ENCODE data around the gene TMEM33. TPM values are rescaled to one million over a fixed set of nuclear protein-coding genes. Genes with fewer than 3 reads are reported as not detected.
"Not testable (repeated sequence)": the region's sequence is repeated elsewhere in the genome, so short reads cannot be mapped to it uniquely, and the experiment has no call there.

Gene TMEM33
- polyA plus RNA-seq, 1 of the 3 experiments (the other 2 are of a cell fraction) = 31.2 TPM

DNA sequence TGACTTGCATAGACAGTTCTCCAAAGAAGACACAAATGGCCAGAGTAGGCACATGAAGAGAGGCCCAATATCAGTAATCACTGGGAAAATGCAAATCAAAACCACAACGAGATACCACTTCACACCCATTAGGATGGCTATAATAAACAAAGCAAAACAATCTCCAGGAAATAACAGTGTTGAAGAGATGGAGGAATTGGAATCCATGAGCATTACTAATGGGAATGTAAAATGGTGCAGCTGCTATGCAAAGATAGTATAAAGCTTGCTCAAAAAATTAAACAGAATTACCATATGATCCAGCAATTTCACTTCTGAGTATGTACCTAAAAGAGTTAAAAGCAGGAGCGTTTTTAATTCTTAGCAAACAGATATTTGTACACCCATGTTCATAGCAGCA is 17.0 kb upstream of the TMEM33 start:
- DNase-seq = no peak
- 3% methylated on average over 2 of the region's 2 CpGs for WGBS (ENCODE audit: low lambda C conversion rate)
- no peaks in the 10 kb centered on the region for H3K27me3 ChIP-seq (ENCODE audit: insufficient read depth)
- no peaks in the 10 kb centered on the region for H3K79me2 ChIP-seq (ENCODE audit: insufficient read depth)
- H3K36me3 ChIP-seq (replicated peaks in 1 of 2; ENCODE audit: control insufficient read depth in 1 of 2, insufficient read depth in 2 of 2, low read length in 1 of 2) = no peaks in the 10 kb centered on the region
- no peaks in the 10 kb centered on the region for H4K20me1 ChIP-seq (ENCODE audit: insufficient read depth)
- H2AFZ ChIP-seq (ENCODE audit: low read depth) = no peak overlapping the region
- POLR2A ChIA-PET = no interaction called here
- no peak overlapping the region for H3K4me3 ChIP-seq (ENCODE audit: low read depth in 2 of 2, low read length in 1 of 2)
- no peak overlapping the region for H3K4me2 ChIP-seq
- H3K9me2 ChIP-seq = no peaks in the 10 kb centered on the region
- H3K4me1 ChIP-seq (ENCODE audit: control insufficient read depth in 1 of 2, insufficient read depth in 2 of 2, low read depth in 1 of 2, low read length in 1 of 2) = no peaks in the 10 kb centered on the region
- no peak for TF ChIP-seq YY1 (IDR thresholded peaks at IDR 0.05; ENCODE audit: low read depth)
- TF ChIP-seq GABPA (IDR thresholded peaks at IDR 0.05; ENCODE audit: low read depth) = no peak
- no peak overlapping the region for H3K9ac ChIP-seq
- no peaks in the 10 kb centered on the region for H3F3A ChIP-seq (replicated peaks; ENCODE audit: insufficient read depth)
- H3K9me3 ChIP-seq = no peaks in the 10 kb centered on the region
- H3K27ac ChIP-seq (ENCODE audit: low read depth in 2 of 2, low read length in 1 of 2) = no peak overlapping the region
- CTCF ChIA-PET = interaction anchor here (1.1 kb wide), 1 partner anchor 224 kb away, joined by 3 read pairs; no protein-coding TSS in a partner anchor

DNA sequence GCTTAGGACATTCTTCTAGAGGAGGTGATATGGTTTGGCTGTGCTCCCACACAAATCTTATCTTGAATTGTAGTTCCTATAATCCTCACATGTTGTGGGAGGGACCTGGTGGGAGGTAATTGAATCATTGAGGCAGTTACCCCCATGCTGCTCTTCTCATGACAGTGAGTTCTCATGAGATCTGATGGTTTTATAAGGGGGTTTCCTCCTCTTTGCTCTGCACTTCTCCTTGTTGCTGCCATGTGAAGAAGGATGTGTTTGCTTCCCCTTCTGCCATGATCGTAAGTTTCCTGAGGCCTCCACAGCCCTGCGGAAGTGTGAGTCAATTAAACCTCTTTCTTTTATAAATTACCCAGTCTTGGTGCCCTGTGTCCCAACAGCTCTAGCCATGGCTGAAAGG is 14.8 kb upstream of the TMEM33 start:
- H3K4me3 ChIP-seq (ENCODE audit: low read depth in 2 of 2, low read length in 1 of 2); H3K9me2 ChIP-seq; H3F3A ChIP-seq (replicated peaks; ENCODE audit: insufficient read depth); DNase-seq; H3K27me3 ChIP-seq (ENCODE audit: insufficient read depth); H3K79me2 ChIP-seq (ENCODE audit: insufficient read depth); H3K27ac ChIP-seq (ENCODE audit: low read depth in 2 of 2, low read length in 1 of 2); H3K4me2 ChIP-seq; H3K9me3 ChIP-seq; H3K4me1 ChIP-seq (ENCODE audit: control insufficient read depth in 1 of 2, insufficient read depth in 2 of 2, low read depth in 1 of 2, low read length in 1 of 2); H3K9ac ChIP-seq; H4K20me1 ChIP-seq (ENCODE audit: insufficient read depth); H2AFZ ChIP-seq (ENCODE audit: low read depth); POLR2A ChIA-PET; H3K36me3 ChIP-seq (replicated peaks in 1 of 2; ENCODE audit: control insufficient read depth in 1 of 2, insufficient read depth in 2 of 2, low read length in 1 of 2): not testable (repeated sequence)
- 77% methylated on average over 2 of the region's 2 CpGs for WGBS (ENCODE audit: low lambda C conversion rate)
- CTCF ChIA-PET = interaction anchor here (0.9 kb wide), 1 partner anchor 228 kb away, joined by 3 read pairs; no protein-coding TSS in a partner anchor

DNA sequence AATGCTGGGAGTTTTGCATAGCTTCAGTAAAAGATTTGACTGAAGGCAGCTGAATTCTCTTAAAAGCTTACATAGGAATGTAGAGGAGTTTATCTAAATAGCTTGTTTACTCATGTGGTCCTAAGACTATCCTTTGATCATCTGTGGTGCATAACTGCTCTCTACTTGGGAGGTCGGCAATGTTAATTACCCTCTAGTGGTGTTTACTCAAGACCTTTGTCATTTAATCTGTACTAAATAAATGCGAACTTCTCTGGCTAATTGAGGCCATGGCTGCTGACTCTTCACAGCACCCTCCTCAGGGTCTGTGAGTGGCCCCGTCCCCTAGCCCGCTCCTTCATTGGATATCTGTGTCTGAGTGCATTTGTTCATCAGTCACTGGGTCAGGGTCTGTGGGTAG is 13.8 kb upstream of the TMEM33 start:
- TF ChIP-seq EZH2phosphoT487 (IDR thresholded peaks at IDR 0.05; ENCODE audit: borderline replicate concordance, low read depth) = no peak
- TF ChIP-seq EP300 (IDR thresholded peaks at IDR 0.05; ENCODE audit: borderline replicate concordance in 1 of 2, low read depth in 1 of 2, low read length in 1 of 2) = no peak
- TF ChIP-seq, protein P1, sequence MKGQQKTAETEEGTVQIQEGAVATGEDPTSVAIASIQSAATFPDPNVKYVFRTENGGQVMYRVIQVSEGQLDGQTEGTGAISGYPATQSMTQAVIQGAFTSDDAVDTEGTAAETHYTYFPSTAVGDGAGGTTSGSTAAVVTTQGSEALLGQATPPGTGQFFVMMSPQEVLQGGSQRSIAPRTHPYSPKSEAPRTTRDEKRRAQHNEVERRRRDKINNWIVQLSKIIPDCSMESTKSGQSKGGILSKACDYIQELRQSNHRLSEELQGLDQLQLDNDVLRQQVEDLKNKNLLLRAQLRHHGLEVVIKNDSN (IDR thresholded peaks at IDR 0.05; ENCODE audit: borderline replicate concordance, low read depth) = no peak
- no peak for TF ChIP-seq ELF1 (IDR thresholded peaks at IDR 0.05)
- no peaks in the 10 kb centered on the region for H3K27me3 ChIP-seq (ENCODE audit: insufficient read depth)
- ChIA-PET POLR2A (no interaction called here), CTCF (interaction anchor here (0.7 to 0.9 kb wide), 2 partner anchors 229 to 290 kb away, joined by 3 read pairs; no protein-coding TSS in a partner anchor)
- no peaks in the 10 kb centered on the region for H3K9me3 ChIP-seq
- H3K27ac ChIP-seq (ENCODE audit: low read depth in 2 of 2, low read length in 1 of 2) = no peak overlapping the region
- H3K4me1 ChIP-seq (ENCODE audit: control insufficient read depth in 1 of 2, insufficient read depth in 2 of 2, low read depth in 1 of 2, low read length in 1 of 2) = no peaks in the 10 kb centered on the region
- no peak overlapping the region for H3K4me2 ChIP-seq
- H3K4me3 ChIP-seq (ENCODE audit: low read depth in 2 of 2, low read length in 1 of 2) = no peak overlapping the region
- WGBS (ENCODE audit: low lambda C conversion rate) = 36% methylated on average over 4 of the region's 4 CpGs
- H3K79me2 ChIP-seq (ENCODE audit: insufficient read depth) = no peaks in the 10 kb centered on the region
- no peaks in the 10 kb centered on the region for H4K20me1 ChIP-seq (ENCODE audit: insufficient read depth)
- H3K9ac ChIP-seq = no peak overlapping the region
- H2AFZ ChIP-seq (ENCODE audit: low read depth) = no peak overlapping the region
- no peaks in the 10 kb centered on the region for H3K36me3 ChIP-seq (replicated peaks in 1 of 2; ENCODE audit: control insufficient read depth in 1 of 2, insufficient read depth in 2 of 2, low read length in 1 of 2)
- no peaks in the 10 kb centered on the region for H3K9me2 ChIP-seq
- H3F3A ChIP-seq (replicated peaks; ENCODE audit: insufficient read depth) = no peaks in the 10 kb centered on the region
- DNase-seq = no peak
